OCI-LY1 (cell line): ENCODE data around the gene CCDC7.
"Not testable (repeated sequence)": the region's sequence is repeated elsewhere in the genome, so short reads cannot be mapped to it uniquely, and the experiment has no call there.

Experiments
- H2AFZ ChIP-seq: fragments of 200-600 bp; sonication (generic), shearing (Covaris generic); 2 replicates; pipeline ENCODE4 v1.6.0; 2014; ENCODE audit warnings: antibody characterized with exemption, mild to moderate bottlenecking, low read length
- H3F3A ChIP-seq: fragments of 200-600 bp; sonication (generic), shearing (Covaris generic); 2 replicates; pipeline ENCODE4 v1.6.0; 2014; ENCODE audit warnings: mild to moderate bottlenecking, antibody characterized with exemption, low read length, moderate library complexity; ENCODE audit not compliant: insufficient read depth
- H3K27ac ChIP-seq: fragments of 200-600 bp; sonication (generic); 2 replicates; pipeline ENCODE4 v1.5.1; 2014; ENCODE audit warnings: low read length, mixed run types, mild to moderate bottlenecking, low read depth; ENCODE audit not compliant: poor library complexity, severe bottlenecking
- H3K27me3 ChIP-seq: fragments of 200-600 bp; sonication (generic); 2 replicates; pipeline ENCODE4 v1.6.0; 2014; ENCODE audit warnings: antibody characterized with exemption, mild to moderate bottlenecking, low read length, moderate library complexity; ENCODE audit not compliant: insufficient read depth
- H3K36me3 ChIP-seq: fragments of 200-600 bp; sonication (generic); 2 replicates; pipeline ENCODE4 v1.6.1; 2014; ENCODE audit warnings: mild to moderate bottlenecking, antibody characterized with exemption, low read length, moderate library complexity, mixed read lengths; ENCODE audit not compliant: insufficient read depth
- H3K4me1 ChIP-seq: fragments of 200-600 bp; sonication (generic); 2 replicates; pipeline ENCODE4 v1.5.1; 2014; ENCODE audit warnings: mild to moderate bottlenecking, low read length, moderate library complexity; ENCODE audit not compliant: insufficient read depth, severe bottlenecking
- H3K4me2 ChIP-seq: fragments of 200-600 bp; sonication (generic), shearing (Covaris generic); 2 replicates; pipeline ENCODE4 v1.6.1; 2014; ENCODE audit warnings: low read length
- H3K4me3 ChIP-seq: fragments of 200-600 bp; sonication (generic); 2 replicates; pipeline ENCODE4 v1.5.1; 2014; ENCODE audit warnings: low read length, low read depth, mild to moderate bottlenecking, mixed read lengths; ENCODE audit not compliant: poor library complexity, severe bottlenecking
- H3K79me2 ChIP-seq: fragments of 200-600 bp; shearing (Covaris generic); 2 replicates; pipeline ENCODE4 v1.6.1; 2016; ENCODE audit warnings: mixed run types, low read length, mixed read lengths; ENCODE audit not compliant: insufficient read depth
- H3K9ac ChIP-seq: fragments of 200-600 bp; sonication (generic), shearing (Covaris generic); 2 replicates; pipeline ENCODE4 v1.6.1; 2014; ENCODE audit warnings: mild to moderate bottlenecking, low read length, mixed read lengths
- H3K9me2 ChIP-seq: fragments of 200-600 bp; sonication (generic), shearing (Covaris generic); 2 replicates; pipeline ENCODE4 v1.6.1; 2014; ENCODE audit warnings: low read depth, mild to moderate bottlenecking, low read length, mixed read lengths
- H3K9me3 ChIP-seq: fragments of 200-600 bp; shearing (Covaris generic); 2 replicates; pipeline ENCODE4 v1.6.1; 2014; ENCODE audit warnings: low read length, mixed read lengths
- H4K20me1 ChIP-seq: fragments of 200-600 bp; sonication (generic), shearing (Covaris generic); 2 replicates; pipeline ENCODE4 v1.6.0; 2016; ENCODE audit warnings: mild to moderate bottlenecking, low read length; ENCODE audit not compliant: insufficient read depth
- EZH2 ChIP-seq: fragments of 200-600 bp; sonication (generic), shearing (Covaris generic); IDR thresholded peaks from 2 replicates; pipeline ENCODE4 v1.8.0; 2017; ENCODE audit warnings: borderline replicate concordance, mixed run types, mild to moderate bottlenecking, antibody characterized with exemption, low read length, moderate library complexity, mixed read lengths
- TF ChIP-seq, protein P1 (sequence below): fragments of 200-600 bp; sonication (generic), shearing (Covaris generic); IDR thresholded peaks from 2 replicates; pipeline ENCODE4 v1.5.1; 2017; ENCODE audit warnings: mild to moderate bottlenecking, antibody characterized with exemption, low read length, moderate library complexity, mixed read lengths

The CCDC7 gene

DNA sequence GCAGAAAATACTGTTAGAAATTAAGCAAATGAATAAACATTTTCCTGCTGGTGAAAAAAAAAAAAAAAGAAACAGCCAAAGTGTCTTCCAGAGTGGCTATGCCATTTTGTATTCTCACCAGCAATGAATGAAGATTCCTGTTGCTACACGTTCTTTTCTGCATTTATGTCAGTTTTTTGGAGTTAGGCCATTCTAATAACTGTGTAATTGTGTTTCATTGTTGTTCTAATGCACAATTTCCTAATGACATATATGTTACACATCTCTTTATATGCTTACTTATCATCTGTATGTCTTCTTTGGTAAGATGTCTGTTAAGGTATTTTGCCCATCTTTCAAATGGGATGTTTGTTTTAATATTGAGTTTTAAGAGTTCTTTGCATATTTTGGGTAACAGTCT, 298.4 kb downstream of the CCDC7 start:
- no peak overlapping the region for H3K4me2 ChIP-seq
- no peak for TF ChIP-seq EZH2
- TF ChIP-seq, protein P1, sequence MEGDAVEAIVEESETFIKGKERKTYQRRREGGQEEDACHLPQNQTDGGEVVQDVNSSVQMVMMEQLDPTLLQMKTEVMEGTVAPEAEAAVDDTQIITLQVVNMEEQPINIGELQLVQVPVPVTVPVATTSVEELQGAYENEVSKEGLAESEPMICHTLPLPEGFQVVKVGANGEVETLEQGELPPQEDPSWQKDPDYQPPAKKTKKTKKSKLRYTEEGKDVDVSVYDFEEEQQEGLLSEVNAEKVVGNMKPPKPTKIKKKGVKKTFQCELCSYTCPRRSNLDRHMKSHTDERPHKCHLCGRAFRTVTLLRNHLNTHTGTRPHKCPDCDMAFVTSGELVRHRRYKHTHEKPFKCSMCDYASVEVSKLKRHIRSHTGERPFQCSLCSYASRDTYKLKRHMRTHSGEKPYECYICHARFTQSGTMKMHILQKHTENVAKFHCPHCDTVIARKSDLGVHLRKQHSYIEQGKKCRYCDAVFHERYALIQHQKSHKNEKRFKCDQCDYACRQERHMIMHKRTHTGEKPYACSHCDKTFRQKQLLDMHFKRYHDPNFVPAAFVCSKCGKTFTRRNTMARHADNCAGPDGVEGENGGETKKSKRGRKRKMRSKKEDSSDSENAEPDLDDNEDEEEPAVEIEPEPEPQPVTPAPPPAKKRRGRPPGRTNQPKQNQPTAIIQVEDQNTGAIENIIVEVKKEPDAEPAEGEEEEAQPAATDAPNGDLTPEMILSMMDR, result no peak
- H3K27me3 ChIP-seq, result no peaks in the 10 kb centered on the region
- H2AFZ ChIP-seq, result no peak overlapping the region
- no peaks in the 10 kb centered on the region for H3K4me1 ChIP-seq
- H4K20me1 ChIP-seq, result no peaks in the 10 kb centered on the region
- no peak overlapping the region for H3K27ac ChIP-seq
- no peaks in the 10 kb centered on the region for H3K36me3 ChIP-seq
- H3K9me3 ChIP-seq, result no peaks in the 10 kb centered on the region
- no peaks in the 10 kb centered on the region for H3K9me2 ChIP-seq
- H3F3A ChIP-seq, result no peaks in the 10 kb centered on the region
- H3K79me2 ChIP-seq, result no peaks in the 10 kb centered on the region
- no peak overlapping the region for H3K4me3 ChIP-seq
- H3K9ac ChIP-seq, result no peak overlapping the region

DNA sequence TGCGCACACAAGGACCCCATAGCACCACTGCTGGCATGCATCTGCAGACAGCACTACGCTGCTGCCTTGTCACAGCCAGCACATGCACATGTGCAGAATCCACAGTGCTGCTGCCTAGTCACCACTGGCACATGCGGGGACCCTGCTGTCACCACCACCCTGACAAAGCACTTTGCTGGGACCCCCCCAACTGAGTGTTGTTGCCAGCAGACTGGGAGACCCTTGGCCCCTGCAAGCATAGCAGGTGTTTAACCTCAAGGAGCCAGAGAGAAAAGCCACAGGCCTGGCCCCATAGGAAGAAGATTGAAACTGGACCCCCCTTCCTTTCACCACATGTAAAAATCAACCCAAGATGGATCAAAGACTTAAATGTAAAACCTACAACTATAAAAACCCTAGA, 300.9 kb downstream of the CCDC7 start:
- H3K79me2 ChIP-seq, result no peaks in the 10 kb centered on the region
- H3K9ac ChIP-seq, result no peak overlapping the region
- no peak overlapping the region for H3K4me3 ChIP-seq
- no peak overlapping the region for H3K4me2 ChIP-seq
- no peak overlapping the region for H3K27ac ChIP-seq
- no peaks in the 10 kb centered on the region for H3F3A ChIP-seq
- no peaks in the 10 kb centered on the region for H3K4me1 ChIP-seq
- no peak for TF ChIP-seq EZH2
- no peaks in the 10 kb centered on the region for H4K20me1 ChIP-seq
- no peaks in the 10 kb centered on the region for H3K9me2 ChIP-seq
- H3K27me3 ChIP-seq, result no peaks in the 10 kb centered on the region
- no peaks in the 10 kb centered on the region for H3K9me3 ChIP-seq
- no peaks in the 10 kb centered on the region for H3K36me3 ChIP-seq
- no peak overlapping the region for H2AFZ ChIP-seq

DNA sequence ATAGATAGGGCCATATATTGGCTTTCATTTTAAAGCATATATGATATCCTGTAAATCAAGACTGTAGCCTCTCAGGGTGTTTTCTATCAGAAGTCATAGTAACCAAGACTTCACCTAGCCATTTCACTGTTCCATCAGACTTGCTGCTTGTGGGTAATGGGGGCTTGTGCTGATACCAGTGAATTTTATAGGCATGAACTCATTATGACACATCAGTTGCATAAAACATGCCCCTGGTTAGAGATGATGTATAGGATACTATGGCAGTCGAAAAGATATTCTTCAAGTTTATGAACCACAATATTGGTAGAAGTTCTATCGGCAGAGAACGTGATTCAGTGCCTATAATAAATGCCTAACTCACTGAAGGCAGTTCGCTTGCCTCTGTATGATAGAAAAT, 305.6 kb downstream of the CCDC7 start:
- no peak overlapping the region for H3K4me2 ChIP-seq
- H3F3A ChIP-seq, result no peaks in the 10 kb centered on the region
- no peak overlapping the region for H2AFZ ChIP-seq
- H3K9me3 ChIP-seq, result no peaks in the 10 kb centered on the region
- H4K20me1 ChIP-seq, result no peaks in the 10 kb centered on the region
- no peak overlapping the region for H3K27ac ChIP-seq
- H3K27me3 ChIP-seq, result no peaks in the 10 kb centered on the region
- H3K4me1 ChIP-seq, result no peaks in the 10 kb centered on the region
- H3K36me3 ChIP-seq, result no peaks in the 10 kb centered on the region
- TF ChIP-seq EZH2, result no peak
- TF ChIP-seq, protein P1, result no peak
- no peaks in the 10 kb centered on the region for H3K9me2 ChIP-seq
- H3K79me2 ChIP-seq, result no peaks in the 10 kb centered on the region
- no peak overlapping the region for H3K4me3 ChIP-seq
- no peak overlapping the region for H3K9ac ChIP-seq

DNA sequence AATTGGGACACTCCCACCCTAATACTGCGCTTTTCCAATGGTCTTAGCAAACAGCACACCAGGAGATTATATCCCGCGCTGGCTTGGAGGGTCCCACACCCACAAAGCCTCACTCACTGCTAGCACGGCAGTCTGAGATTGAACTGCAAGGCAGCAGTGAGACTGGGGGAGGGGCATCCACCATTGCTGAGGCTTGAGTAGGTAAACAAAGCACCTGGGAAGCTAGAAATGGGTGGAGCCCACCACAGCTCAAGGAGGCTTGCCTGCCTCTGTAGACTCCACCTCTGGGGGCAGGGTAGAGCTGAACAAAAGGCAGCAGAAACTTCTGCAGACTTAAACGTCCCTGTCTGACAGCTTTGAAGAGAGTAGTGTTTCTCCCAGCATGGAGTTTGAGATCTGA, 309.0 kb downstream of the CCDC7 start:
- H3K9me2 ChIP-seq, H4K20me1 ChIP-seq, H3K27me3 ChIP-seq, H3K4me2 ChIP-seq, H3F3A ChIP-seq, H3K27ac ChIP-seq, H3K36me3 ChIP-seq, H3K4me3 ChIP-seq, H3K79me2 ChIP-seq, H2AFZ ChIP-seq, H3K9me3 ChIP-seq, H3K9ac ChIP-seq, H3K4me1 ChIP-seq: not testable (repeated sequence)
